Measurements from ENCODE around the gene SFMBT2.

SFMBT2 gene

GRCh38 chr10:7310076-7310475 is 100.8 kb downstream of the SFMBT2 start:
- no peaks in the 10 kb centered on the region for H3K79me1 ChIP-seq (ENCODE audit: low read length)
- no peak overlapping the region for H4K91ac ChIP-seq (ENCODE audit: low read depth, low read length)
- no peak overlapping the region for H2BK5ac ChIP-seq (ENCODE audit: low read depth, low read length, poor library complexity)
- H3K36me3 ChIP-seq (ENCODE audit: control insufficient read depth in 1 of 2, insufficient read depth in 2 of 2, low read length in 2 of 2): no peaks in the 10 kb centered on the region
- no peak overlapping the region for H2BK120ac ChIP-seq (ENCODE audit: insufficient read depth, low read length, poor library complexity)
- no peak overlapping the region for H4K8ac ChIP-seq (ENCODE audit: low read depth, low read length)
- H3K18ac ChIP-seq (ENCODE audit: low read length): no peak overlapping the region
- H3K9me3 ChIP-seq (ENCODE audit: insufficient read depth, low read depth, low read length): no peaks in the 10 kb centered on the region
- no peak overlapping the region for H3K9ac ChIP-seq (ENCODE audit: low read length)
- H3K79me2 ChIP-seq (ENCODE audit: control insufficient read depth, insufficient read depth, low read length, poor library complexity): no peaks in the 10 kb centered on the region
- H4K12ac ChIP-seq (ENCODE audit: low read depth, low read length): no peak overlapping the region
- no peak overlapping the region for H3K14ac ChIP-seq (ENCODE audit: low read length)
- H2AK5ac ChIP-seq (ENCODE audit: low read length): no peak overlapping the region
- H3K4me1 ChIP-seq (ENCODE audit: control insufficient read depth in 1 of 2, insufficient read depth in 2 of 2, low read length in 2 of 2): no peaks in the 10 kb centered on the region
- H3K27ac ChIP-seq (ENCODE audit: low read depth, low read length): no peak overlapping the region
- no peak for DNase-seq
- no peak overlapping the region for H3K4me2 ChIP-seq (ENCODE audit: low read length)
- no peak overlapping the region for H2BK12ac ChIP-seq (ENCODE audit: low read length)
- H3K27me3 ChIP-seq (ENCODE audit: insufficient read depth, low read length): no peaks in the 10 kb centered on the region
- WGBS (ENCODE audit: extremely low coverage, insufficient coverage, insufficient read length): no CpG with 5 or more reads among the region's 8 CpGs
- no peak overlapping the region for H2AFZ ChIP-seq (ENCODE audit: insufficient read depth, low read length, poor library complexity)
- no peak overlapping the region for H3K4me3 ChIP-seq (ENCODE audit: low read depth, low read length)
- H3K4ac ChIP-seq (ENCODE audit: low read depth, low read length): no peak overlapping the region
- H3K23ac ChIP-seq (ENCODE audit: low read length): no peak overlapping the region

- H3K9ac ChIP-seq (ENCODE audit: low read length): no peak overlapping the region
- no peak overlapping the region for H2BK5ac ChIP-seq (ENCODE audit: low read depth, low read length, poor library complexity)
- no peak overlapping the region for H2AFZ ChIP-seq (ENCODE audit: insufficient read depth, low read length, poor library complexity)
- H4K8ac ChIP-seq (ENCODE audit: low read depth, low read length): no peak overlapping the region
- no peak overlapping the region for H3K4me3 ChIP-seq (ENCODE audit: low read depth, low read length)
- WGBS (ENCODE audit: extremely low coverage, insufficient coverage, insufficient read length): no CpG with 5 or more reads among the region's 7 CpGs
- H2BK120ac ChIP-seq (ENCODE audit: insufficient read depth, low read length, poor library complexity): no peak overlapping the region
- H3K23ac ChIP-seq (ENCODE audit: low read length): no peak overlapping the region
- H3K27me3 ChIP-seq (ENCODE audit: insufficient read depth, low read length): no peaks in the 10 kb centered on the region
- H3K79me2 ChIP-seq (ENCODE audit: control insufficient read depth, insufficient read depth, low read length, poor library complexity): no peaks in the 10 kb centered on the region
- H3K79me1 ChIP-seq (ENCODE audit: low read length): no peaks in the 10 kb centered on the region
- no peak for DNase-seq
- no peaks in the 10 kb centered on the region for H3K4me1 ChIP-seq (ENCODE audit: control insufficient read depth in 1 of 2, insufficient read depth in 2 of 2, low read length in 2 of 2)
- no peak overlapping the region for H2BK12ac ChIP-seq (ENCODE audit: low read length)
- no peak overlapping the region for H4K91ac ChIP-seq (ENCODE audit: low read depth, low read length)
- H3K27ac ChIP-seq (ENCODE audit: low read depth, low read length): no peak overlapping the region
- no peak overlapping the region for H3K4ac ChIP-seq (ENCODE audit: low read depth, low read length)
- no peak overlapping the region for H2AK5ac ChIP-seq (ENCODE audit: low read length)
- H3K36me3 ChIP-seq (ENCODE audit: control insufficient read depth in 1 of 2, insufficient read depth in 2 of 2, low read length in 2 of 2): no peaks in the 10 kb centered on the region
- no peaks in the 10 kb centered on the region for H3K9me3 ChIP-seq (ENCODE audit: insufficient read depth, low read depth, low read length)
- no peak overlapping the region for H4K12ac ChIP-seq (ENCODE audit: low read depth, low read length)
- no peak overlapping the region for H3K4me2 ChIP-seq (ENCODE audit: low read length)
- no peak overlapping the region for H3K18ac ChIP-seq (ENCODE audit: low read length)
- H3K14ac ChIP-seq (ENCODE audit: low read length): no peak overlapping the region
Measured at GRCh38 chr10:7308826-7309225, 102.0 kb downstream of the SFMBT2 start.

- Histone ChIP-seq H3K4ac (ENCODE audit: low read depth, low read length) (no peak overlapping the region), H2BK12ac (ENCODE audit: low read length) (no peak overlapping the region), H3K36me3 (ENCODE audit: control insufficient read depth in 1 of 2, insufficient read depth in 2 of 2, low read length in 2 of 2) (no peaks in the 10 kb centered on the region), H2BK5ac (ENCODE audit: low read depth, low read length, poor library complexity) (no peak overlapping the region), H4K12ac (ENCODE audit: low read depth, low read length) (no peak overlapping the region), H2AFZ (ENCODE audit: insufficient read depth, low read length, poor library complexity) (no peak overlapping the region), H3K4me3 (ENCODE audit: low read depth, low read length) (no peak overlapping the region), H2BK120ac (ENCODE audit: insufficient read depth, low read length, poor library complexity) (no peak overlapping the region), H4K91ac (ENCODE audit: low read depth, low read length) (no peak overlapping the region), H3K9ac (ENCODE audit: low read length) (no peak overlapping the region), H3K18ac (ENCODE audit: low read length) (no peak overlapping the region), H3K27ac (ENCODE audit: low read depth, low read length) (no peak overlapping the region), H3K79me1 (ENCODE audit: low read length) (no peaks in the 10 kb centered on the region), H2AK5ac (ENCODE audit: low read length) (no peak overlapping the region), H3K23ac (ENCODE audit: low read length) (no peak overlapping the region), H3K27me3 (ENCODE audit: insufficient read depth, low read length) (no peaks in the 10 kb centered on the region), H4K8ac (ENCODE audit: low read depth, low read length) (no peak overlapping the region), H3K4me2 (ENCODE audit: low read length) (no peak overlapping the region), H3K14ac (ENCODE audit: low read length) (no peak overlapping the region), H3K9me3 (ENCODE audit: insufficient read depth, low read depth, low read length) (no peaks in the 10 kb centered on the region), H3K79me2 (ENCODE audit: control insufficient read depth, insufficient read depth, low read length, poor library complexity) (no peaks in the 10 kb centered on the region), H3K4me1 (ENCODE audit: control insufficient read depth in 1 of 2, insufficient read depth in 2 of 2, low read length in 2 of 2) (peaks cover 2 to 4% of the 10 kb centered on the region in 2 experiments)
- no peak for DNase-seq
Measured at GRCh38 chr10:7306616-7307015, 104.2 kb downstream of the SFMBT2 start.

- H3K4ac ChIP-seq (ENCODE audit: low read depth, low read length): no peak overlapping the region
- H3K36me3 ChIP-seq (ENCODE audit: control insufficient read depth in 1 of 2, insufficient read depth in 2 of 2, low read length in 2 of 2): no peaks in the 10 kb centered on the region
- no peak overlapping the region for H3K27ac ChIP-seq (ENCODE audit: low read depth, low read length)
- no peaks in the 10 kb centered on the region for H3K9me3 ChIP-seq (ENCODE audit: insufficient read depth, low read depth, low read length)
- no peak overlapping the region for H2AK5ac ChIP-seq (ENCODE audit: low read length)
- WGBS (ENCODE audit: extremely low coverage, insufficient coverage, insufficient read length): no CpG with 5 or more reads among the region's 9 CpGs
- no peak overlapping the region for H2BK12ac ChIP-seq (ENCODE audit: low read length)
- no peak overlapping the region for H3K23ac ChIP-seq (ENCODE audit: low read length)
- no peak overlapping the region for H3K9ac ChIP-seq (ENCODE audit: low read length)
- no peaks in the 10 kb centered on the region for H3K79me2 ChIP-seq (ENCODE audit: control insufficient read depth, insufficient read depth, low read length, poor library complexity)
- H3K4me1 ChIP-seq (ENCODE audit: control insufficient read depth in 1 of 2, insufficient read depth in 2 of 2, low read length in 2 of 2): peaks cover 6 to 8% of the 10 kb centered on the region in 2 experiments
- H2BK5ac ChIP-seq (ENCODE audit: low read depth, low read length, poor library complexity): no peak overlapping the region
- H3K4me2 ChIP-seq (ENCODE audit: low read length): no peak overlapping the region
- H3K4me3 ChIP-seq (ENCODE audit: low read depth, low read length): no peak overlapping the region
- no peak overlapping the region for H3K18ac ChIP-seq (ENCODE audit: low read length)
- no peak overlapping the region for H2BK120ac ChIP-seq (ENCODE audit: insufficient read depth, low read length, poor library complexity)
- H4K91ac ChIP-seq (ENCODE audit: low read depth, low read length): no peak overlapping the region
- no peaks in the 10 kb centered on the region for H3K79me1 ChIP-seq (ENCODE audit: low read length)
- no peak for DNase-seq
- H3K14ac ChIP-seq (ENCODE audit: low read length): no peak overlapping the region
- no peak overlapping the region for H4K8ac ChIP-seq (ENCODE audit: low read depth, low read length)
- H2AFZ ChIP-seq (ENCODE audit: insufficient read depth, low read length, poor library complexity): no peak overlapping the region
- no peak overlapping the region for H4K12ac ChIP-seq (ENCODE audit: low read depth, low read length)
- no peaks in the 10 kb centered on the region for H3K27me3 ChIP-seq (ENCODE audit: insufficient read depth, low read length)
Measured at GRCh38 chr10:7306147-7306546, 104.7 kb downstream of the SFMBT2 start.

Measured in trophoblast cell (in vitro differentiated cells and primary cell).